Rectal smooth muscle tissue (tissue), 1 donor: ENCODE data around the gene RAD51D.

Experiments used
- H3K27ac ChIP-seq: one replicate; pipeline ENCODE4 v1.7.0; 2013; ENCODE audit warnings: low read depth, low read length, inconsistent platforms
- H3K27me3 ChIP-seq: one replicate; pipeline ENCODE4 v1.7.0; 2013; ENCODE audit warnings: low read length; ENCODE audit not compliant: control insufficient read depth, insufficient read depth
- H3K36me3 ChIP-seq: one replicate; pipeline ENCODE4 v1.7.0; 2013; ENCODE audit warnings: low read length; ENCODE audit not compliant: control insufficient read depth, insufficient read depth
- H3K4me1 ChIP-seq: one replicate; pipeline ENCODE4 v1.7.0; 2013; ENCODE audit warnings: low read length; ENCODE audit not compliant: control insufficient read depth, insufficient read depth
- H3K4me3 ChIP-seq: one replicate; pipeline ENCODE4 v1.7.0; 2013; ENCODE audit warnings: low read length
- H3K9ac ChIP-seq: one replicate; pipeline ENCODE4 v1.7.0; 2013; ENCODE audit warnings: low read length

Gene RAD51D

GRCh38 chr17:35084987-35085386 is 34.7 kb downstream of the RAD51D start:
- no peak overlapping the region for H3K27ac ChIP-seq
- no peaks in the 10 kb centered on the region for H3K27me3 ChIP-seq
- H3K36me3 ChIP-seq: no peaks in the 10 kb centered on the region
- H3K9ac ChIP-seq: no peak overlapping the region
- peaks cover 9% of the 10 kb centered on the region for H3K4me1 ChIP-seq
- no peak overlapping the region for H3K4me3 ChIP-seq

GRCh38 chr17:35083071-35083470 is 36.6 kb downstream of the RAD51D start:
- H3K4me3 ChIP-seq: no peak overlapping the region
- peaks cover 9% of the 10 kb centered on the region for H3K4me1 ChIP-seq
- H3K9ac ChIP-seq: no peak overlapping the region
- H3K27me3 ChIP-seq: no peaks in the 10 kb centered on the region
- H3K36me3 ChIP-seq: no peaks in the 10 kb centered on the region
- no peak overlapping the region for H3K27ac ChIP-seq

- peaks cover 6% of the 10 kb centered on the region for H3K4me1 ChIP-seq
Measured at GRCh38 chr17:35082073-35082657, 37.5 kb downstream of the RAD51D start.

GRCh38 chr17:35081638-35082037 is 38.0 kb downstream of the RAD51D start:
- Histone ChIP-seq H3K36me3 (no peaks in the 10 kb centered on the region), H3K27me3 (no peaks in the 10 kb centered on the region), H3K4me3 (no peak overlapping the region), H3K4me1 (peaks cover 4% of the 10 kb centered on the region), H3K27ac (no peak overlapping the region), H3K9ac (no peak overlapping the region)

More at GRCh38 chr17:35082073-35082657, 37.5 kb downstream of the RAD51D start:
- no peak overlapping the region for H3K9ac ChIP-seq
- no peaks in the 10 kb centered on the region for H3K27me3 ChIP-seq
- no peak overlapping the region for H3K4me3 ChIP-seq
- no peak overlapping the region for H3K27ac ChIP-seq
- H3K36me3 ChIP-seq: no peaks in the 10 kb centered on the region

- Histone ChIP-seq H3K36me3 (no peaks in the 10 kb centered on the region), H3K27ac (no peak overlapping the region), H3K9ac (no peak overlapping the region), H3K4me1 (peaks cover 4% of the 10 kb centered on the region), H3K4me3 (no peak overlapping the region), H3K27me3 (no peaks in the 10 kb centered on the region)
Measured at GRCh38 chr17:35080536-35080935, 39.1 kb downstream of the RAD51D start.

GRCh38 chr17:35079547-35080423 is 39.9 kb downstream of the RAD51D start:
- no peak overlapping the region for H3K9ac ChIP-seq
- H3K27me3 ChIP-seq: no peaks in the 10 kb centered on the region
- H3K27ac ChIP-seq: no peak overlapping the region
- H3K4me3 ChIP-seq: no peak overlapping the region
- no peaks in the 10 kb centered on the region for H3K36me3 ChIP-seq
- H3K4me1 ChIP-seq: peaks cover 6% of the 10 kb centered on the region

GRCh38 chr17:35076874-35077273 is 42.8 kb downstream of the RAD51D start:
- Histone ChIP-seq H3K4me3 (no peak overlapping the region), H3K9ac (no peak overlapping the region), H3K4me1 (peaks cover 3% of the 10 kb centered on the region), H3K36me3 (no peaks in the 10 kb centered on the region), H3K27ac (no peak overlapping the region), H3K27me3 (no peaks in the 10 kb centered on the region)

- Histone ChIP-seq H3K9ac (no peak overlapping the region), H3K4me3 (no peak overlapping the region), H3K27me3 (no peaks in the 10 kb centered on the region), H3K27ac (no peak overlapping the region), H3K4me1 (peaks cover 3% of the 10 kb centered on the region), H3K36me3 (no peaks in the 10 kb centered on the region)
Measured at GRCh38 chr17:35074711-35075707, 44.7 kb downstream of the RAD51D start.

- peaks cover 3% of the 10 kb centered on the region for H3K4me1 ChIP-seq
- H3K9ac ChIP-seq: no peak overlapping the region
- H3K27me3 ChIP-seq: no peaks in the 10 kb centered on the region
- H3K36me3 ChIP-seq: no peaks in the 10 kb centered on the region
- no peak overlapping the region for H3K27ac ChIP-seq
- no peak overlapping the region for H3K4me3 ChIP-seq
Measured at GRCh38 chr17:35073991-35074627, 45.6 kb downstream of the RAD51D start.

- H3K9ac ChIP-seq: no peak overlapping the region
- no peak overlapping the region for H3K4me3 ChIP-seq
- peaks cover 3% of the 10 kb centered on the region for H3K4me1 ChIP-seq
- no peaks in the 10 kb centered on the region for H3K36me3 ChIP-seq
- no peaks in the 10 kb centered on the region for H3K27me3 ChIP-seq
- no peak overlapping the region for H3K27ac ChIP-seq
Measured at GRCh38 chr17:35073183-35073790, 46.4 kb downstream of the RAD51D start.

GRCh38 chr17:35069311-35069710 is 50.3 kb downstream of the RAD51D start:
- H3K36me3 ChIP-seq: no peaks in the 10 kb centered on the region
- no peak overlapping the region for H3K27ac ChIP-seq
- no peak overlapping the region for H3K9ac ChIP-seq

More at GRCh38 chr17:35069311-35069710, 50.3 kb downstream of the RAD51D start:
- Histone ChIP-seq H3K27me3 (no peaks in the 10 kb centered on the region), H3K4me3 (no peak overlapping the region), H3K4me1 (no peaks in the 10 kb centered on the region)
